Liver (tissue), 9 donors: ENCODE measurements around the gene NAPSA. TPM values are rescaled to one million over a fixed set of nuclear protein-coding genes. Genes with fewer than 3 reads are reported as not detected.

ENCODE experiments used
- DNase-seq: peaks from one replicate; pipeline ENCODE4 v3.0.0-alpha.2; 2017; ENCODE audit warnings: low spot score
- H3K27ac ChIP-seq, 2 donors: one replicate each; pipeline ENCODE4 v1.7.0; 2013; ENCODE audit warnings: inconsistent platforms in 2 of 2, low read length in 2 of 2, control low read depth in 1 of 2, low read depth in 1 of 2, mild to moderate bottlenecking in 1 of 2
- H3K27me3 ChIP-seq, 4 donors: one replicate each; pipeline versions ENCODE4 v1.6.1 to v1.7.0; 2013; ENCODE audit warnings: low read length in 3 of 4, inconsistent platforms in 1 of 4, mild to moderate bottlenecking in 1 of 4, moderate library complexity in 1 of 4; ENCODE audit not compliant: control insufficient read depth in 4 of 4, insufficient read depth in 4 of 4
- H3K36me3 ChIP-seq, 4 donors: one replicate each; pipeline versions ENCODE4 v1.6.1 to v1.7.0; 2013; ENCODE audit warnings: low read length in 3 of 4, mild to moderate bottlenecking in 3 of 4, low read depth in 1 of 4, moderate library complexity in 1 of 4; ENCODE audit not compliant: control insufficient read depth in 4 of 4, insufficient read depth in 3 of 4
- H3K4me1 ChIP-seq, 4 donors: one replicate each; pipeline versions ENCODE4 v1.6.1 to v1.7.0; 2013; ENCODE audit warnings: low read length in 3 of 4, mild to moderate bottlenecking in 3 of 4, moderate library complexity in 1 of 4; ENCODE audit not compliant: control insufficient read depth in 4 of 4, insufficient read depth in 4 of 4
- H3K4me3 ChIP-seq, 3 donors: one replicate each; pipeline versions ENCODE4 v1.6.1 to v1.7.0; 2013; ENCODE audit warnings: low read length in 3 of 3, control low read depth in 1 of 3, low read depth in 1 of 3, mild to moderate bottlenecking in 1 of 3
- H3K9ac ChIP-seq, 2 donors: one replicate each; pipeline ENCODE4 v1.7.0; 2013; ENCODE audit warnings: low read length in 2 of 2, mild to moderate bottlenecking in 2 of 2, moderate library complexity in 2 of 2, control low read depth in 1 of 2, low read depth in 1 of 2
- H3K9me3 ChIP-seq, 4 donors: one replicate each; pipeline versions ENCODE4 v1.6.1 to v1.7.0; 2013; ENCODE audit warnings: low read length in 3 of 4; ENCODE audit not compliant: control insufficient read depth in 4 of 4
- FOXA2 ChIP-seq: IDR thresholded peaks from 2 replicates; pipeline ENCODE4 v1.6.1; 2016; ENCODE audit warnings: antibody characterized with exemption
- GABPA ChIP-seq, 2 donors: IDR thresholded peaks in 1 of 2; conservative IDR thresholded peaks in 1 of 2; 2 replicates each; pipeline ENCODE4 v1.6.1; 2016; ENCODE audit warnings: antibody characterized with exemption in 2 of 2, mild to moderate bottlenecking in 1 of 2, moderate library complexity in 1 of 2
- HNF4A ChIP-seq, 2 donors: conservative IDR thresholded peaks; 2 replicates each; pipeline ENCODE4 v1.6.1; 2016; ENCODE audit warnings: antibody characterized with exemption in 2 of 2, mild to moderate bottlenecking in 2 of 2
- JUND ChIP-seq, 2 donors: IDR thresholded peaks; 2 replicates each; pipeline ENCODE4 v1.6.1; 2016; ENCODE audit warnings: antibody characterized with exemption in 2 of 2
- NR2F2 ChIP-seq: IDR thresholded peaks from 2 replicates; pipeline ENCODE4 v1.6.1; 2016; ENCODE audit warnings: antibody characterized with exemption
- RAD21 ChIP-seq, 2 donors: IDR thresholded peaks; 2 replicates each; pipeline ENCODE4 v1.6.1; 2016; ENCODE audit warnings: antibody characterized with exemption in 2 of 2, mild to moderate bottlenecking in 2 of 2
- RXRA ChIP-seq, 2 donors: IDR thresholded peaks; 2 replicates each; pipeline ENCODE4 v1.6.1; 2017 to 2018; ENCODE audit warnings: antibody characterized with exemption in 2 of 2, mild to moderate bottlenecking in 1 of 2
- SP1 ChIP-seq: IDR thresholded peaks from 2 replicates; pipeline ENCODE4 v1.6.1; 2018; ENCODE audit warnings: antibody characterized with exemption, mild to moderate bottlenecking
- YY1 ChIP-seq: IDR thresholded peaks from 2 replicates; pipeline ENCODE4 v1.6.1; 2016; ENCODE audit warnings: antibody characterized with exemption, mild to moderate bottlenecking
- WGBS: extraction: QIAGEN DNeasy Blood & Tissue Kit; methylation state at CpG from one replicate; pipeline ENCODE4 v1.1.7; 2013; 5-methylcytosine and 5-hydroxymethylcytosine counted together
- polyA plus RNA-seq, 2 donors: library from polyadenylated mRNA; stranded (reverse) in 1 of 2; unstranded in 1 of 2; fragments of 200-250 nt in 1 of 2; fragments of >200 nt in 1 of 2; fragmentation: Nextera tagmentation in 1 of 2; extraction: Ambion mirVana in 1 of 2; gene quantifications; one replicate each; pipeline versions ENCODE4 v1.2.1 to v1.2.3, GENCODE V29; 2013 to 2015
- total RNA-seq, 2 donors: library from RNA; depleted of rRNA; stranded (reverse); fragments of >200 nt; gene quantifications; one replicate each; pipeline ENCODE4 v1.2.3, GENCODE V29; 2014
- TF ChIP-seq, protein P1 (sequence below): fragments of 150-350 bp; IDR thresholded peaks from 2 replicates; pipeline ENCODE4 v1.5.1; 2017; ENCODE audit warnings: improper control_type of control experiment, low read depth, low read length; ENCODE audit not compliant: missing input control
- TF ChIP-seq, protein P2 (sequence below): IDR thresholded peaks from 2 replicates; pipeline ENCODE4 v1.6.1; 2016; ENCODE audit warnings: antibody characterized with exemption, mild to moderate bottlenecking
- TF ChIP-seq, protein P3 (sequence below): IDR thresholded peaks from 2 replicates; pipeline ENCODE4 v1.6.1; 2016; ENCODE audit warnings: antibody characterized with exemption
- donor health status: healthy.
- donor health status: healthy.
- donor health status: healthy.
- donor health status: healthy.
- donor health status: healthy.

NAPSA gene
- total and polyA plus RNA-seq, 4 donors, result 0.28 to 0.74 (median 0.54) TPM

DNA sequence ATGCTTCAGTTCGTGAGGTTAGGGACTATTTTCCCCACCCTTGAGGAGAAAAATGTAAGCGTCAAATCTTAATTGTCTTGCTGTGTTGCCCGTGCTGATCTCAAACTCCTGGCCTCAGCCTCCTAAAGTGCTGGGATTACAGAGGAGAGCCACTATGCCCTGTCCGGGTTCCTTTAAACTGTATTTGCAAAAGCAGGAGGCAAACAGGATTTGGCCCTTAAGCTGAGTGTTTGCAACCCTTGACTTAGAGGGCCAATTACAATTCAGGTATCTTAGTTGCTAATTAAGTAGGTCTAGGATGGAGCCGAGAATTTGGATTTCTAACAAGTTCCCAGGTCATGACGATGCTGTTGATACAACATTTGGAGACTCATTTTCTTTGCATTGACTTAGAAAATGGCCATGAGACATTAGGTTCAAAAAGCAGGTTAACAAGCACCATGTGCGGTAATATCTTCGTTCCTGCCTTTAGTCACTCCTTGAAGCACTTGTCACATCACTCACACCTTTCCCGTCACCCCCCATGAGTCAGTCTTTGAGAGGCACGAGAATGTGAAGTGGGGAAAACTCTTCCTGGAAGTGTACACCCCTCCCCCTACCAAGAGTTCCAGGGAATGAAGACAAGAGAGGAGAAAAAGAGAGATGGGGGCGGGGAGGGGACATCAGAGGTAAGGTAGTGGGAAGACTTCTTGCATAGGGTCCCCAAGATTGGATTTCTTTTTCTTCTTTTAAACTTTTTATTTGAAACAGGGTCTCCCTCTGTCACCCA, 2.6 kb downstream of the NAPSA start:
- TF ChIP-seq, protein P1, sequence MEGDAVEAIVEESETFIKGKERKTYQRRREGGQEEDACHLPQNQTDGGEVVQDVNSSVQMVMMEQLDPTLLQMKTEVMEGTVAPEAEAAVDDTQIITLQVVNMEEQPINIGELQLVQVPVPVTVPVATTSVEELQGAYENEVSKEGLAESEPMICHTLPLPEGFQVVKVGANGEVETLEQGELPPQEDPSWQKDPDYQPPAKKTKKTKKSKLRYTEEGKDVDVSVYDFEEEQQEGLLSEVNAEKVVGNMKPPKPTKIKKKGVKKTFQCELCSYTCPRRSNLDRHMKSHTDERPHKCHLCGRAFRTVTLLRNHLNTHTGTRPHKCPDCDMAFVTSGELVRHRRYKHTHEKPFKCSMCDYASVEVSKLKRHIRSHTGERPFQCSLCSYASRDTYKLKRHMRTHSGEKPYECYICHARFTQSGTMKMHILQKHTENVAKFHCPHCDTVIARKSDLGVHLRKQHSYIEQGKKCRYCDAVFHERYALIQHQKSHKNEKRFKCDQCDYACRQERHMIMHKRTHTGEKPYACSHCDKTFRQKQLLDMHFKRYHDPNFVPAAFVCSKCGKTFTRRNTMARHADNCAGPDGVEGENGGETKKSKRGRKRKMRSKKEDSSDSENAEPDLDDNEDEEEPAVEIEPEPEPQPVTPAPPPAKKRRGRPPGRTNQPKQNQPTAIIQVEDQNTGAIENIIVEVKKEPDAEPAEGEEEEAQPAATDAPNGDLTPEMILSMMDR, result no peak
- TF ChIP-seq RXRA (IDR thresholded peaks at IDR 0.05) (no peak), YY1 (no peak)
- TF ChIP-seq, protein P2, sequence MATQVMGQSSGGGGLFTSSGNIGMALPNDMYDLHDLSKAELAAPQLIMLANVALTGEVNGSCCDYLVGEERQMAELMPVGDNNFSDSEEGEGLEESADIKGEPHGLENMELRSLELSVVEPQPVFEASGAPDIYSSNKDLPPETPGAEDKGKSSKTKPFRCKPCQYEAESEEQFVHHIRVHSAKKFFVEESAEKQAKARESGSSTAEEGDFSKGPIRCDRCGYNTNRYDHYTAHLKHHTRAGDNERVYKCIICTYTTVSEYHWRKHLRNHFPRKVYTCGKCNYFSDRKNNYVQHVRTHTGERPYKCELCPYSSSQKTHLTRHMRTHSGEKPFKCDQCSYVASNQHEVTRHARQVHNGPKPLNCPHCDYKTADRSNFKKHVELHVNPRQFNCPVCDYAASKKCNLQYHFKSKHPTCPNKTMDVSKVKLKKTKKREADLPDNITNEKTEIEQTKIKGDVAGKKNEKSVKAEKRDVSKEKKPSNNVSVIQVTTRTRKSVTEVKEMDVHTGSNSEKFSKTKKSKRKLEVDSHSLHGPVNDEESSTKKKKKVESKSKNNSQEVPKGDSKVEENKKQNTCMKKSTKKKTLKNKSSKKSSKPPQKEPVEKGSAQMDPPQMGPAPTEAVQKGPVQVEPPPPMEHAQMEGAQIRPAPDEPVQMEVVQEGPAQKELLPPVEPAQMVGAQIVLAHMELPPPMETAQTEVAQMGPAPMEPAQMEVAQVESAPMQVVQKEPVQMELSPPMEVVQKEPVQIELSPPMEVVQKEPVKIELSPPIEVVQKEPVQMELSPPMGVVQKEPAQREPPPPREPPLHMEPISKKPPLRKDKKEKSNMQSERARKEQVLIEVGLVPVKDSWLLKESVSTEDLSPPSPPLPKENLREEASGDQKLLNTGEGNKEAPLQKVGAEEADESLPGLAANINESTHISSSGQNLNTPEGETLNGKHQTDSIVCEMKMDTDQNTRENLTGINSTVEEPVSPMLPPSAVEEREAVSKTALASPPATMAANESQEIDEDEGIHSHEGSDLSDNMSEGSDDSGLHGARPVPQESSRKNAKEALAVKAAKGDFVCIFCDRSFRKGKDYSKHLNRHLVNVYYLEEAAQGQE, result no peak
- 75% methylated on average over 11 of the region's 11 CpGs for WGBS
- H3K4me1 ChIP-seq, result peaks cover 0 to 6% (median under 1%) of the 10 kb centered on the region in 4 donors
- no peak for DNase-seq
- H3K27me3 ChIP-seq, result no peaks in the 10 kb centered on the region
- no peaks in the 10 kb centered on the region for H3K36me3 ChIP-seq
- no peaks in the 10 kb centered on the region for H3K9me3 ChIP-seq
- H3K9ac ChIP-seq, result no peak overlapping the region
- no peak overlapping the region for H3K27ac ChIP-seq
- H3K4me3 ChIP-seq, result no peak overlapping the region

DNA sequence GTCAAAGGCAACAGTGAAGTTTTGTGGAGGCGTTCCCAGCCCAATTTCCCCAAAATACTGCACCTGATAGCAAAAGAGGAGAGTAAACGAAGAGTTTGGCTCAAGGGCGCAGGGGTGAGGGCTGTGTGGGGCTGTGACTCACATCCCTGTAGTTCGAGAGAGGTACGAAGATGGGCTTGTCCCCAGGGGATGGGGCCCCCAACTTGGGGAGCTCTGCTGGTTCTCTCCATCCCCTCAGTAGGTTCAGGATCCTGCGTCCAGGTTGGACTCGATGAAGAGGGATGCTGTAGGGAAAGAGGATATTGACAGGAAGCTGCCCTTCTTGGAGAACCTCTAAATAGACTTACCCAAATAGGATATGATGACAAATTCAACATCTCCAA, 3.4 kb downstream of the NAPSA start:
- Histone ChIP-seq H3K4me1 (peaks cover 0 to 10% (median 5%) of the 10 kb centered on the region in 4 donors), H3K36me3 (no peaks in the 10 kb centered on the region), H3K9ac (no peak overlapping the region), H3K9me3 (no peaks in the 10 kb centered on the region), H3K4me3 (no peak overlapping the region), H3K27me3 (no peaks in the 10 kb centered on the region), H3K27ac (no peak overlapping the region)
- WGBS, result 94% methylated on average over 7 of the region's 7 CpGs
- no peak for DNase-seq
- TF ChIP-seq NR2F2 (no peak), FOXA2 (no peak), YY1 (no peak), GABPA (IDR thresholded peaks at IDR 0.05 in 1 of 2, conservative IDR thresholded peaks at IDR 0.05 in 1 of 2) (no peak), RAD21 (IDR thresholded peaks at IDR 0.05) (no peak), JUND (IDR thresholded peaks at IDR 0.05) (no peak), HNF4A (conservative IDR thresholded peaks at IDR 0.05) (no peak), SP1 (no peak)
- TF ChIP-seq, protein P3, sequence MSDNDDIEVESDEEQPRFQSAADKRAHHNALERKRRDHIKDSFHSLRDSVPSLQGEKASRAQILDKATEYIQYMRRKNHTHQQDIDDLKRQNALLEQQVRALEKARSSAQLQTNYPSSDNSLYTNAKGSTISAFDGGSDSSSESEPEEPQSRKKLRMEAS, result no peak
- TF ChIP-seq, protein P2, result no peak
